Measurements from ENCODE around the gene LARP4.
"Not testable (repeated sequence)": the region's sequence is repeated elsewhere in the genome, so short reads cannot be mapped to it uniquely, and the experiment has no call there.

LARP4 gene

DNA sequence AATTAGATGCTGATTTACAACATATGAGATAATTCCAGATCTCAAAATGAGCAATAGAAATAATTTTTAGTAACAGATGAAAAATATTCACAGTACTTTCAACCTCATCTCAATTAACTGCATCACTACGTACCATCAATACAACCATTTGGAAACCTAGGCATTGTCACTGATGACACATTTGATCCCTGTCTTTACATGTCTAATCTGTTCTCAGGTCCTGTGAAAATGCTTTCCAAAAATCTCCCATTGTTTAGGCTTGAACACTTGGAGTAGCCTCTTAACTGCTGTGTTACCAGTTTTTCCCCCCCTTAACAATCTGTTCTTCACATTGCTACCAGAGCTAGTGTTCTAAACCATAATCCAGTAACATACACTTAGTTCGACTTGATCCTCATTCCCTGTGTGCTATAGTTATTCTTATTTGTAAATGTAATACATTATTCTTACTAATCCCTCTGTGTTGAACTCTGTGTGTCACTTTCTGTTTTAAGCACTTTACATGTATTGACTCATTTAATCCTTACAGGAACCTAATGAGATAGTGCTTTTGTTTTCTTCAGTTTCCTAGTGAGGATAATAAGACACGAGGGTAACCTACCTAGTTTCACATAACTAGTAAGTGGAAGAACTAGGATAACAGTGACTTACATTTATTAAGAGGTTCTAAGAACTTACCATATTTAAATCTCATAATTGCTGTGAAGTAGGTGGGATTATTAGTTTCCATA, 41.7 kb downstream of the LARP4 start:
- Histone ChIP-seq H3K36me3 (peaks cover 82 to 85% (median 83%) of the 10 kb centered on the region in 3 donors), H3K4me1 (no peaks in the 10 kb centered on the region), H3K27me3 (no peaks in the 10 kb centered on the region), H3K4me3 (no peak overlapping the region), H3K9me3 (no peaks in the 10 kb centered on the region), H3K27ac (no peak overlapping the region)
- TF ChIP-seq, protein P1, sequence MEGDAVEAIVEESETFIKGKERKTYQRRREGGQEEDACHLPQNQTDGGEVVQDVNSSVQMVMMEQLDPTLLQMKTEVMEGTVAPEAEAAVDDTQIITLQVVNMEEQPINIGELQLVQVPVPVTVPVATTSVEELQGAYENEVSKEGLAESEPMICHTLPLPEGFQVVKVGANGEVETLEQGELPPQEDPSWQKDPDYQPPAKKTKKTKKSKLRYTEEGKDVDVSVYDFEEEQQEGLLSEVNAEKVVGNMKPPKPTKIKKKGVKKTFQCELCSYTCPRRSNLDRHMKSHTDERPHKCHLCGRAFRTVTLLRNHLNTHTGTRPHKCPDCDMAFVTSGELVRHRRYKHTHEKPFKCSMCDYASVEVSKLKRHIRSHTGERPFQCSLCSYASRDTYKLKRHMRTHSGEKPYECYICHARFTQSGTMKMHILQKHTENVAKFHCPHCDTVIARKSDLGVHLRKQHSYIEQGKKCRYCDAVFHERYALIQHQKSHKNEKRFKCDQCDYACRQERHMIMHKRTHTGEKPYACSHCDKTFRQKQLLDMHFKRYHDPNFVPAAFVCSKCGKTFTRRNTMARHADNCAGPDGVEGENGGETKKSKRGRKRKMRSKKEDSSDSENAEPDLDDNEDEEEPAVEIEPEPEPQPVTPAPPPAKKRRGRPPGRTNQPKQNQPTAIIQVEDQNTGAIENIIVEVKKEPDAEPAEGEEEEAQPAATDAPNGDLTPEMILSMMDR (IDR thresholded peaks at IDR 0.05): no peak
- DNase-seq: no peak
- intact Hi-C loops (cut with DNase I; ENCODE audit: low total_unique reads): no loop called here

DNA sequence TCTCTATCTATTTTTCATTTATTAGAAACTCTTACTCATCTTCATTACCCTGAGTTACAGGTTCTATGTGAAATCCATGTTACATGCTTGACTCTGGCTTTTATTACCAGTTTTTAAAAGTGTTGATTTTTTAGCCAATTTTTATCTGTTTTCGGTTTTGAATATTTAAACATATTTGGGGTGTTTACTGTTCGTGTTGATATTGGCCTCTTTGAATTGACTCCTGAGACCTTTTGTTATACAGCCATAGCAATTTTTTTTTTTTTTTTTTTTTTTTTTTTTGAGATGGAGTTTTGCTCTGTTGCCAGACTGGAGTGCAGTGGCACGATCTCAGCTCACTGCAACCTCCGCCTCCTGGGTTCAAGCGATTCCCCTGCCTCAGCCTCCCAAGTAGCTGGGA, 49.0 kb downstream of the LARP4 start:
- DNase-seq; H3K4me3 ChIP-seq; H3K27ac ChIP-seq; H3K27me3 ChIP-seq; H3K9me3 ChIP-seq; intact Hi-C loops (cut with DNase I; ENCODE audit: low total_unique reads): not testable (repeated sequence)
- Histone ChIP-seq H3K36me3 (peaks cover 25 to 60% (median 58%) of the 10 kb centered on the region in 3 donors), H3K4me1 (peaks cover 0 to 16% (median 2%) of the 10 kb centered on the region in 4 donors)

DNA sequence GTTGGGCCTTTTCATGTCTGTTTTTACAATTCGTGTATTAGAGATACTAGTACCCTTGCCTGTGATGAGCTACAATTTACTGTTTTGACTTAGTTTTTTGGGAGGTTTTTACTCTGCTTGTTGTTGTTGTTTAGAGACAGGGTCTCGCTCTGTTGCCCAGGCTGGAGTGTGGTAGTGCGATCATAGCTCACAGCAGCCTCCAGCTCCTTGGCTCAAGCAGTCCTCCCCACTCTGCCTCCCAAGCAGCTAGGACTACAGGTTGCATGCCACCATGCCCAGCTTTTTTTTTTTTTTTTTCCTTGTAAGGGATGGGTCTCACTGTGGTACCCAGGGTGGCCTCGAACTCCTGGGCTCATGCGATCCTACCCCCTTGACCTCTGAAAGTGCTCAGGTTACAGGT, 52.1 kb downstream of the LARP4 start:
- TF ChIP-seq, protein P1 (IDR thresholded peaks at IDR 0.05): no peak

DNA sequence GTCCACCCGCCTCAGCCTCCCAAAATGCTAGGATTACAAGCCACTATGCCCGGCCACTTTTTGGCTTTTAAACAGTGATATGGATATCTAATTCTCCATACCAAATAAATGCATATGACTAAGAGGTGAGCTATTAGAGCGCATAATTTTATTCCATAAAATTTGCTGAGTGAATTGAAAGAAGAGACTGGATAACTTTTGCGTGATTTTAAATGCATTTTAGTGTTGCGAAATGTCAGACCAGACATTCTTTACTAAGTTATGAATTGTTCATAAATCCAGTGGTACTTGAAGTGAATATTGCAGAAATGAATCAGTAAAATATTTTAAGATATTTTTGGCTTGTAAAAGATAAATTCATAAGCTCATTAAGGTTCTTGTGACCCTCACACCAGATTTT, 53.2 kb downstream of the LARP4 start:
- no peak for DNase-seq
- Histone ChIP-seq H3K4me1 (peaks cover 0 to 15% (median 2%) of the 10 kb centered on the region in 4 donors), H3K27ac (no peak overlapping the region), H3K4me3 (no peak overlapping the region), H3K27me3 (no peaks in the 10 kb centered on the region), H3K36me3 (peaks cover 15 to 49% (median 38%) of the 10 kb centered on the region in 3 donors), H3K9me3 (no peaks in the 10 kb centered on the region)
- intact Hi-C loops (cut with DNase I; ENCODE audit: low total_unique reads): no loop called here
- TF ChIP-seq, protein P1 (IDR thresholded peaks at IDR 0.05): no peak

More for the DNA sequence above, 52.1 kb downstream of the LARP4 start:
- H3K4me1 ChIP-seq: peaks cover 0 to 16% (median 2%) of the 10 kb centered on the region in 4 donors
- no peaks in the 10 kb centered on the region for H3K9me3 ChIP-seq
- no peak overlapping the region for H3K4me3 ChIP-seq
- DNase-seq: no peak
- intact Hi-C loops (cut with DNase I; ENCODE audit: low total_unique reads): no loop called here
- H3K36me3 ChIP-seq: peaks cover 24 to 55% (median 42%) of the 10 kb centered on the region in 3 donors
- no peaks in the 10 kb centered on the region for H3K27me3 ChIP-seq
- H3K27ac ChIP-seq: no peak overlapping the region

DNA sequence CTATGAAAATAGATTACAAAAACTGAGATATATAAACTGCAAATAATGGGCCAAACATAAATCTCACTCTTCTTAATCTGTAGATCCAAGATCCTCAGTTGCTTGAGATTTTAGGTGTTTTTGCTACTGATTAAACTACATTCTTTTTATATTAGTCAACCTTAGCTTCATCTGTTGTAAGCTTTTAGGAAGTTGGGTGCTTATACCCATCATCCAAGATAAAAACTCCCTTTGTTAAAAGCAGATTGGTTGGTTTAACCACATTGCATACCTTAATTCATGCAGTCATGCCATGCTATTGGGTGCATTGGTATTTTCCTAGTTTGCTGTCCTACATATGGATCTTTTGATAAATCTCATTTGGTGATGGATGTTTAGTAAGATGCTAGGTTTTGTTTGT, 57.9 kb downstream of the LARP4 start:
- Histone ChIP-seq H3K36me3 (peaks cover 37 to 70% (median 43%) of the 10 kb centered on the region in 3 donors), H3K27me3 (no peaks in the 10 kb centered on the region), H3K9me3 (no peaks in the 10 kb centered on the region), H3K4me3 (no peak overlapping the region), H3K27ac (no peak overlapping the region), H3K4me1 (no peaks in the 10 kb centered on the region)
- intact Hi-C loops (cut with DNase I; ENCODE audit: low total_unique reads): no loop called here
- no peak for DNase-seq
- TF ChIP-seq, protein P1 (IDR thresholded peaks at IDR 0.05): no peak

DNA sequence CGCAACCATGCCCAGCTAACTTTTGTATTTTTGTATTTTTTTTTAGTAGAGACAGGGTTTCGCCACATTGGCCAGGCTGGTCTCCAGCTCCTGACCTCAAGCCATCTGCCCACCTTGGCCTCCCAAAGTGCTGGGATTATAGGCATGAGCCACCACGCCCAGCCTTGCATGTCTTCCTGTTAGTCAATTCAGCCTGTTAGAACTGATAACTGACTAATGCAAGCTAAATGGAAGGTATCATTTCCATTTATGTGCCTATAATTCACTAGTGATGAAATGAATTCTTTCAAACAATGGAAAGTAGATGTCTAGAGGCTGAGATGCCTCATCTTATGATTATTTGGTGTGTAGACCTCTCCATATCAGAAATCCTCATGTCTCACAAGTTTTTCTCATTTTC, 66.8 kb downstream of the LARP4 start:
- TF ChIP-seq, protein P1 (IDR thresholded peaks at IDR 0.05): no peak
- no peak for DNase-seq
- H3K27ac ChIP-seq: no peak overlapping the region
- H3K4me1 ChIP-seq: no peaks in the 10 kb centered on the region
- no peak overlapping the region for H3K4me3 ChIP-seq
- peaks cover 71 to 97% (median 84%) of the 10 kb centered on the region in 3 donors for H3K36me3 ChIP-seq
- H3K27me3 ChIP-seq: no peaks in the 10 kb centered on the region
- H3K9me3 ChIP-seq: no peaks in the 10 kb centered on the region
- intact Hi-C loops (cut with DNase I; ENCODE audit: low total_unique reads): no loop called here
